Natural killer cell (primary cell): ENCODE data around the gene NTHL1. TPM values are rescaled to one million over a fixed set of nuclear protein-coding genes. Genes with fewer than 3 reads are reported as not detected.

Experiments used
- ATAC-seq, 3 donors: fragments of 150-1000 bp in 2 of 3; fragments of 200-7000 bp in 1 of 3; cut with Tn5 transposase; 1 replicate in 1 of 3; 2 replicates in 2 of 3; pipeline ENCODE4 v1.10.0; 2021; ENCODE audit warnings: mild to moderate bottlenecking in 2 of 3, moderate library complexity in 2 of 3
- DNase-seq, 2 donors: peaks; one replicate each; pipeline versions ENCODE4 v3.0.0 to v3.0.0-alpha.2; 2013 to 2021; ENCODE audit warnings: mixed read lengths in 1 of 2
- H3K27ac ChIP-seq: one replicate; pipeline ENCODE4 v1.5.1; 2013; ENCODE audit warnings: mild to moderate bottlenecking, low read length
- H3K27me3 ChIP-seq: one replicate; pipeline ENCODE4 v1.6.1; 2013; ENCODE audit warnings: low read length; ENCODE audit not compliant: control insufficient read depth, insufficient read depth
- H3K36me3 ChIP-seq: one replicate; pipeline ENCODE4 v1.6.1; 2013; ENCODE audit warnings: low read length; ENCODE audit not compliant: control insufficient read depth, insufficient read depth
- H3K4me1 ChIP-seq: one replicate; pipeline ENCODE4 v1.6.1; 2013; ENCODE audit warnings: low read length; ENCODE audit not compliant: control insufficient read depth, insufficient read depth
- H3K4me3 ChIP-seq: one replicate; pipeline ENCODE4 v1.5.1; 2013; ENCODE audit warnings: low read length
- H3K9me3 ChIP-seq: one replicate; pipeline ENCODE4 v1.6.1; 2013; ENCODE audit warnings: low read length; ENCODE audit not compliant: control insufficient read depth, insufficient read depth
- H3K27ac Mint-ChIP-seq, 2 donors: one replicate each; pipeline ENCODE4 v1.8.0; 2022; ENCODE audit warnings: mild to moderate bottlenecking in 2 of 2, mixed read lengths in 2 of 2, moderate library complexity in 1 of 2
- H3K27me3 Mint-ChIP-seq, 2 donors: one replicate each; pipeline ENCODE4 v1.8.0; 2022; ENCODE audit warnings: low read depth in 2 of 2, mixed read lengths in 2 of 2
- H3K36me3 Mint-ChIP-seq: one replicate; pipeline ENCODE4 v1.8.0; 2022; ENCODE audit warnings: mixed read lengths
- H3K4me1 Mint-ChIP-seq, 2 donors: one replicate each; pipeline ENCODE4 v1.8.0; 2022; ENCODE audit warnings: mixed read lengths in 2 of 2
- H3K4me3 Mint-ChIP-seq: one replicate; pipeline ENCODE4 v1.8.0; 2022; ENCODE audit warnings: mild to moderate bottlenecking, moderate library complexity, mixed read lengths
- H3K9me3 Mint-ChIP-seq, 2 donors: one replicate each; pipeline ENCODE4 v1.8.0; 2022; ENCODE audit warnings: mixed read lengths in 2 of 2
- WGBS: methylation state at CpG from one replicate; pipeline ENCODE4 v1.1.7; 2013; ENCODE audit warnings: missing lambda C conversion rate; ENCODE audit not compliant: insufficient coverage; 5-methylcytosine and 5-hydroxymethylcytosine counted together
- intact Hi-C: fragments of 100-400 bp; cut with micrococcal nuclease; formaldehyde crosslinking; loops from one replicate; pipeline ENCODE4 v1.14.2; 2022
- total RNA-seq, 4 donors: library from RNA; stranded (reverse); fragments of 120-200 nt in 1 of 4; gene quantifications; one replicate each; pipeline versions ENCODE4 v1.2.3 to v1.2.4, GENCODE V29; 2013 to 2022
- TF ChIP-seq, protein P1 (sequence below): fragments of 200-600 bp; IDR thresholded peaks from one replicate; pipeline ENCODE4 v1.8.0; 2022; ENCODE audit warnings: antibody characterized with exemption

Gene NTHL1
- total RNA-seq, 3 donors from 2014 or later (not counting 1 experiment from before 2014, with no cell fraction given) = 8.7 to 12.9 (median 9.7) TPM

DNA sequence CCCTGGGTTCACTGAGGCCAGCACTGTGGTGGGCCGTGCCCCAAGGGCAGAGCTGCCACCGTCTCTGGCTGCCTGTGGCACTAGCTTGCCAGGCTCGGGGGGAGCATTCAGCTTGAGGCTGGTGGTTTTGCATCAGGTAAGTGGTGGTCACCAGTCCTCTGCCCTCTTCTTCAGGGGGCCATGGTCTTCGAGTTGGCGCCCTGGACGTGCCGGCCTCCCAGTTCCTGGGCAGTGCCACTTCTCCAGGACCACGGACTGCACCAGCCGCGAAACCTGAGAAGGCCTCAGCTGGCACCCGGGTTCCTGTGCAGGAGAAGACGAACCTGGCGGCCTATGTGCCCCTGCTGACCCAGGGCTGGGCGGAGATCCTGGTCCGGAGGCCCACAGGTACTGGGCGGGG lies 32.4 kb upstream of the NTHL1 start:
- Mint-ChIP-seq H3K4me1 (peaks cover 0 to 4% of the 10 kb centered on the region in 2 donors), H3K9me3 (no peaks in the 10 kb centered on the region), H3K4me3 (no peak overlapping the region), H3K36me3 (no peaks in the 10 kb centered on the region), H3K27ac (no peak overlapping the region), H3K27me3 (no peaks in the 10 kb centered on the region)
- Histone ChIP-seq H3K9me3 (no peaks in the 10 kb centered on the region), H3K27ac (no peak overlapping the region), H3K4me3 (no peak overlapping the region), H3K36me3 (peaks cover 62% of the 10 kb centered on the region), H3K27me3 (no peaks in the 10 kb centered on the region), H3K4me1 (no peaks in the 10 kb centered on the region)
- intact Hi-C loops = no loop called here
- 96% methylated on average over 16 of the region's 16 CpGs for WGBS
- no peak for DNase-seq
- no peak for ATAC-seq
- TF ChIP-seq, protein P1, sequence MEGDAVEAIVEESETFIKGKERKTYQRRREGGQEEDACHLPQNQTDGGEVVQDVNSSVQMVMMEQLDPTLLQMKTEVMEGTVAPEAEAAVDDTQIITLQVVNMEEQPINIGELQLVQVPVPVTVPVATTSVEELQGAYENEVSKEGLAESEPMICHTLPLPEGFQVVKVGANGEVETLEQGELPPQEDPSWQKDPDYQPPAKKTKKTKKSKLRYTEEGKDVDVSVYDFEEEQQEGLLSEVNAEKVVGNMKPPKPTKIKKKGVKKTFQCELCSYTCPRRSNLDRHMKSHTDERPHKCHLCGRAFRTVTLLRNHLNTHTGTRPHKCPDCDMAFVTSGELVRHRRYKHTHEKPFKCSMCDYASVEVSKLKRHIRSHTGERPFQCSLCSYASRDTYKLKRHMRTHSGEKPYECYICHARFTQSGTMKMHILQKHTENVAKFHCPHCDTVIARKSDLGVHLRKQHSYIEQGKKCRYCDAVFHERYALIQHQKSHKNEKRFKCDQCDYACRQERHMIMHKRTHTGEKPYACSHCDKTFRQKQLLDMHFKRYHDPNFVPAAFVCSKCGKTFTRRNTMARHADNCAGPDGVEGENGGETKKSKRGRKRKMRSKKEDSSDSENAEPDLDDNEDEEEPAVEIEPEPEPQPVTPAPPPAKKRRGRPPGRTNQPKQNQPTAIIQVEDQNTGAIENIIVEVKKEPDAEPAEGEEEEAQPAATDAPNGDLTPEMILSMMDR = no peak

DNA sequence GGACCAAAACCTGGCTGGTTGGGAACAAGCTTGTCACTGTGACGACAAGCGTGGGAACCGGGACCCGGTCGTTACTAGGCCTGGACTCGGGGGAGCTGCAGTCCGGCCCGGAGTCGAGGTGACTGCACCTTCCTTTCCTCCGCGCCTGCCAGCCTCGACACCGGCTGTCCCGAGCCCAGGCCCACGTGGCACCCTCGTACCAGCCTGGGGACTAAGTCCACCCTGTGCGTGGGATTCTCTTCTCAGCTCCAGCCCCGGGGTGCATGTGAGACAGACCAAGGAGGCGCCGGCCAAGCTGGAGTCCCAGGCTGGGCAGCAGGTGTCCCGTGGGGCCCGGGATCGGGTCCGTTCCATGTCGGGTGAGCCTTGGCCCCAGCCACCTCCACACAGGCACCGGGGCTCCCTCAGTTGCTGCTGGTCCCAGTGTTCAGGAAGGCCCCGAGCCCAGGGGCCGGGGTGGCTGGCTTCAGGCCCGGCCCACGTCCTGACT lies 31.7 kb upstream of the NTHL1 start:
- H3K9me3 Mint-ChIP-seq = no peaks in the 10 kb centered on the region
- Histone ChIP-seq H3K4me1 (no peaks in the 10 kb centered on the region), H3K27ac (no peak overlapping the region), H3K36me3 (peaks cover 59% of the 10 kb centered on the region), H3K27me3 (no peaks in the 10 kb centered on the region), H3K9me3 (no peaks in the 10 kb centered on the region), H3K4me3 (no peak overlapping the region)
- ATAC-seq (no peak), DNase-seq (no peak)
- no peaks in the 10 kb centered on the region for H3K36me3 Mint-ChIP-seq
- peaks cover 0 to 4% of the 10 kb centered on the region in 2 donors for H3K4me1 Mint-ChIP-seq
- no peak overlapping the region for H3K27ac Mint-ChIP-seq
- TF ChIP-seq, protein P1 = no peak
- H3K4me3 Mint-ChIP-seq = no peak overlapping the region
- no peaks in the 10 kb centered on the region for H3K27me3 Mint-ChIP-seq
- intact Hi-C loops = no loop called here
- 98% methylated on average over 30 of the region's 30 CpGs for WGBS

DNA sequence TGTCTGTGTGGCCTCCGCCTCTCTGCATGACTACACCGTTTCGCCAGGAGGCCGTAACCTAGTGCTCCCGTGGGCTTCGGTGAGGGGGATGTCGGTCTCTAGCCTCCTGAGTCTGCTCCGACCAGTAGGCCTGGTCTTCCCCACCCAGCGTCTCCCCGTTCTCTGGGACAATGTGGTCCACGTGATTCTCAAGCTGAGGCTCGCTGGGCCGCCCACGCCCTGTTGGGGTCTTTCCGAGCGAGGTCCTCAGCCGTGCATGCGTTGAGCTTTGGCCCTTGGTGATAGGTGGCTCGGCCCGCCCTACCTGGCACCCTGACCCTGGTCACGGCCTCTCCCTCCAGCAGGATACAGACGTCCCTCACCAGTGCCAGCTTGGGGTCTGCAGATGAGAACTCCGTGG lies 31.1 kb upstream of the NTHL1 start:
- no peaks in the 10 kb centered on the region for H3K27me3 ChIP-seq
- H3K27ac Mint-ChIP-seq = no peak overlapping the region
- intact Hi-C loops = no loop called here
- no peak overlapping the region for H3K4me3 ChIP-seq
- ATAC-seq = no peak
- H3K9me3 ChIP-seq = no peaks in the 10 kb centered on the region
- H3K36me3 Mint-ChIP-seq = no peaks in the 10 kb centered on the region
- H3K4me3 Mint-ChIP-seq = no peak overlapping the region
- H3K36me3 ChIP-seq = peaks cover 59% of the 10 kb centered on the region
- H3K9me3 Mint-ChIP-seq = no peaks in the 10 kb centered on the region
- peaks cover 0 to 4% of the 10 kb centered on the region in 2 donors for H3K4me1 Mint-ChIP-seq
- no peak overlapping the region for H3K27ac ChIP-seq
- 97% methylated on average over 23 of the region's 23 CpGs for WGBS
- no peak for DNase-seq
- no peaks in the 10 kb centered on the region for H3K4me1 ChIP-seq
- no peaks in the 10 kb centered on the region for H3K27me3 Mint-ChIP-seq
- TF ChIP-seq, protein P1 = no peak

DNA sequence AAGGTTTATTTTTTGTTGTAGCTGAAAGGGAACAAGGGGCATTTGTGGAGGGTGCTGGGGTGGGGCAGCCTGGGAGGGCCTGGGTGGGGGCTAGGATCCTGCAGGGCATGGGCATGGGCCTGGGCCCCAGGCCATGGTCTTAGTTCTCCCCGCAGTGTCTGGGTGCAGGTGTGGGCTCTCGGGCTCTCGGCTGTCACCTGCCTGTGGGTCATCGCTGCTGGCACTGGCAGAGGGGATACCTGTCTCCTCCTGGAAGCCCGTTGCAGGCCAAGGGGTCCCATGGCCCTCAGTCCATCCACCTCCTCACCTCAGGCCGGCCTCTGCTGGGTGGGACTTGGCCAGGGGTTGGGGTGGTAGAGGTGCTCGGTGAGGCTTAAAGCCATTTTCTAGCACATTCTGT lies 30.5 kb upstream of the NTHL1 start:
- ATAC-seq = no peak
- H3K4me1 ChIP-seq = no peaks in the 10 kb centered on the region
- intact Hi-C loops = no loop called here
- DNase-seq = no peak
- Mint-ChIP-seq H3K27me3 (no peaks in the 10 kb centered on the region), H3K27ac (no peak overlapping the region), H3K9me3 (no peaks in the 10 kb centered on the region), H3K4me3 (no peak overlapping the region), H3K36me3 (no peaks in the 10 kb centered on the region), H3K4me1 (peaks cover 0 to 4% of the 10 kb centered on the region in 2 donors)
- 99% methylated on average over 5 of the region's 7 CpGs for WGBS
- H3K9me3 ChIP-seq = no peaks in the 10 kb centered on the region
- no peak overlapping the region for H3K4me3 ChIP-seq
- no peaks in the 10 kb centered on the region for H3K27me3 ChIP-seq
- TF ChIP-seq, protein P1 = no peak
- no peak overlapping the region for H3K27ac ChIP-seq
- H3K36me3 ChIP-seq = peaks cover 59% of the 10 kb centered on the region
